DMS 273 (cell line): ENCODE results near the gene AJAP1.
"Not testable (repeated sequence)": the region's sequence is repeated elsewhere in the genome, so short reads cannot be mapped to it uniquely, and the experiment has no call there.

Experiments used
- DNase-seq: peaks from one replicate; lab custom pipeline; 2025; ENCODE audit not compliant: unreplicated experiment; lab: John Stamatoyannopoulos, UW

Gene AJAP1

DNA sequence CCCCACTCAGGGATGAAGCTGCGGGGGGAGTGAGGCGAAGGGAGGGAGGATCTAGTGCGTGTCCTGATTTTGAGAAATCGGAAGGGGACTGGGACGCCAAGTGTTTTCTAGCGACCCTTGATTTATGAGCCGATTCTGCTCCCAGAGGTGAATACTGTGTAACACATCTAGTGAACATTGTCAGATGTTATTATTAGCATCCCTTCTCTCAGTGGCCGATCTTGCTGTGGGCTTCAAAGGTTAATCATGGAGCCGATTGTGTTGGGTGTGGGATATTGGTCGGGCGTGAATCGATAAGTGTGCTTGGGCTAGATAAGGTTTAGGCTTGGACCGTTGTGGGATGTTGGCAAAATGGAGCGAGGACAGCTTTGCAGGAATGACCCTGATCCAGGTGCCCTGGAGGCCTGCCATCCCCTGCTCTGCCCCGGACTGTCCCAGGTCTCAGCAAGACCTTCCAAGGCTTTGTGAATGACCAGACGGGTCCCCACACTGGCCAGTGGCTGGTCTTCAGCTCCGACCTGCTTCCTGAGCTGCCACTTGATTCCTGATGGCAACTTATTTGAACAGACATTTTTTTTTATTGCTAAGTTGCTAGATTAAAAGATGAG, 2.2 kb downstream of the AJAP1 start:
- DNase-seq: no peak

DNA sequence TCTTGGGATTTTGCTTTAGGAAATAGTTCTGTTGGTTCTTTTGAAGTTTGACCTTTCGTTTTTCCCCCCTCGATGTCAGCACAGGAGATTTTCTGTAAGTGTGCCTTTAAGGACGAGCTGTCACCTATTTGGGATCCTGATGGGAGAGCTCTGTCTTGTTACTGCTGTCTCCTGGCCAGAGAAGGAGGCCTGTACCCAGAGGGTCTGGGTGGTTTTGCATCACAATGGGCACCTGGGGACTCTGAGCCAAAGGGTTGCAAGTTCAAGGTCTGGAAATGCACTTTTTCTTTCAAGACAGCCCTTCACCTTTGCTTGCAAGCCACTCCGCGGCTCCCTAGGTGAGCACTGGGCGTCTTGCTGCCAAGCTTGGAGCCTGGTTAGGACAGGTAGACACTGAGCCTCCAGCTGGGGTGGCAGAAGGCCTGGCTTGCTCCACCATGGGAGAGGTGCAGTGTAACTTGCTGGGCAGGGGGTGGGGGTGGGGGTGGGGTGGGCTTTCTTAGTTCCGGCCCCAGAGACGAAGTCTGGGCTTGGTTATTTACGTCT, 2.9 kb downstream of the AJAP1 start:
- DNase-seq: no peak

- DNase-seq: no peak
Measured at GRCh38 chr1:4657960-4658541, 3.6 kb downstream of the AJAP1 start.

DNA sequence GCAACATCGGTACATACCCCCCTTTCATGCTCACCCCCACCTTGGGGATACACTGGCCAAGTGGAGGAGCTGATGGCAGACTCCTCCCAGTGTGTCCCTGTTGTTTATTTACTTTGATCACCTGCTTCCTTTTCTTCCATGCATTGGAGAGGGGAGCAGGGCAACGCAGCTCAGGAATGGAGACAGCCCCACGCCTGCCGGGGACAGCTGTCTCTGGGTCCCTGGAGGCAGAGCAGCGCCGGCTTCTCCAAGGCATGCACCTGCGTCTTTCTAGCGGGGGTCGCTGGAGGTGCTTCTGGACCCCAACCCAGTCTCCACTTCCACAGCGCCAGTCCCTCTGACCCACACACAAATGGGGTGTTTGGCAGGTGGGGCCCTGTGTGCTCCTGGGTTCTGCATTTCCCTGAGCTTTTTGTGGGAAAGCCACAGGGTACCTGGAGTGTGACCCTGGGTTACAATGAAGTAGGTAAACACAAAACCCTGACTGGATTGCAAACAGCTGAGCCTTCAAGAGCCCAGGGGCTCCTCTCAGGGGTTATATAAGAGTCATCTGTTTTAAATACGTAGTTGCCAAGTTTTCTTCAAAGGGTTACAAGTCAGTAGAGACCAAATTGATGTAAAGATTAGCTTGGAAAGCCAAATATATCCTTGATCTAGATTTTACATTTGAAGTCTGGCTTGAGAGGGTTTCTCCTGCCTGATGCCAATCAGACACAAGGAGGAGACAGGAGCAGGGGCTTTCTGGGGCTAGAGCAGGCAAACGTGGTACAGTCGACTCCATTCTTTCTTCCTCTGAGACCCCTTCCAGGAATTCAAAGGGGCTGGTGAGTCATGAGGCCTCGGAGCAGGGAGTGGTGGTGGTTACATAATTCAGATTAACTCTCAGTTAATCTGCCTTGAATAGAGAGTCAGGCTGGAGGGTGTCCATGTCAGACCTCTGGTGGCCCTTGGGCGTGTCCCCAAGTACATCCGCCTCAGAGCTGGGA, 4.5 kb downstream of the AJAP1 start:
- DNase-seq: no peak

DNA sequence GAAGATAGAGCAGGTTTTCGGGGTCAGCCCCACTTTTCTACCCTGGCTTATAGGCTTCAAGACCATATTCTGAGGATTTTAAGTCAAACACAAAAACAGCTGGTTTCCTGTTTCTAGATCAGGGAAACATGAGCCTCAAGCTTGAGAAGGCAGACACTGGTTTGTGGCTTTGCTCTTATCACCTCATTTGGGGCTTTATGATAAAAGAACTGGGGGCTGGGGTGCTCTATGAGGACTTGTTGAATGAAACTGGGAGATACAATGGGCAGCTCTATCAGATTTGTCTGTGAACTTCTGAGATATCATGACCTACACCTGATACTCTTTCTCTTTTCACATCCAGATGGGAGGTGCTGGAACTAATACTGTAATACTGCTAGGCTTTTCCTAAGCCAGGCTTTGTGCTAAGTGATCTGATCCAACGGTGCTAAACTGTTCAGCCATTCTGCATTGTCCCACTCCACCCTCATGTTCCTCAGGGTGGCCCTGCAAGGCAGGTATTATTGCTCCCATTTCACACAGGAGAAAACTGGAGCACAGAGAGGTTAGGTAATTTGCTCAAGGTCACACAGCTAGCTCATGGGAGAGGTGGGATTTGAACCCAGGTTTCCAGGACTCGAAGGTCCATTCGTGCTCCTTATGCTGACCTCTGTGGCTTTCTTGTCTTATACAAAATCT, 6.6 kb downstream of the AJAP1 start:
- no peak for DNase-seq

- DNase-seq: no peak
Measured at GRCh38 chr1:4661595-4661917, 7.1 kb downstream of the AJAP1 start.

- DNase-seq: no peak
Measured at GRCh38 chr1:4662168-4662567, 7.8 kb downstream of the AJAP1 start.

DNA sequence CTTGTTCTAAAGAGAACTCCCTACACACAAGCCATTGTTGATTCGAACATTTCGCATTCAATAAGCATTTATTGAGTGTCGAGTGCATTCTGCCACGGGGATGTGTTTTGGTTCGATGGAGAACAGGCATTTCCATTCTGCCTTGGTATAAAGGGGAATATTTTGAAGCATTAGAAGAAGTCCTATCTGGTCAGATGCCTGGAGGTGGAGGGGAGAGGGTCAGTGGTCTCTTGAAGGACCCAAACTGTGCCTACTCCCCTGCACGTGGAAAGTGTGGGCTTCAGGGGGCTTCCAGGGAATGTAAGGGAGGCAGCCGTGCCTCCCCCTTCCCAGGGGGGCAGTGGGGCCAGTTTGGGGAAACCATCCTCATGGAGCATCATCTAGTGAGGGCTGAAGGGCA, 8.3 kb downstream of the AJAP1 start:
- DNase-seq: no peak

DNA sequence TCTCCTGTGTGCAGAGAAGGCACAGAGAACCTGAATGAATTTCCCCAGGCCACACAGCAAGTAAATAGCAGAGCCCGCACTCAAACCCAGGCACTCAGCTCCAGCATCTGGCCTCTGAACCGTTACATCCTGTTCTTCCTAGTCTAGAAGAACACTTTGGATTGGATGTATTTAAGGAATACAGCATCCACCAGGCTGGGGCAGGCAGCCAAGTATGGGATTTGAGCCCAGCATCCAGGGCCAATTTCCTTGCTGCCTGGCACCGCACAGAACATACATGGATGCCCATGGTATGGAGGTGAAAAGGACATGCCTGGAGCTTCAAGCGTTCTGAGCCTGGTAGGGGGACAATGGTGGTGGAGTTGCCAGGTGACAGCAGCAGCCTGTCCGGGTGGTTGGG, 9.7 kb downstream of the AJAP1 start:
- DNase-seq: no peak

- no peak for DNase-seq
Measured at GRCh38 chr1:4664606-4665005, 10.2 kb downstream of the AJAP1 start.

- no peak for DNase-seq
Measured at GRCh38 chr1:4665456-4665855, 11.0 kb downstream of the AJAP1 start.

DNA sequence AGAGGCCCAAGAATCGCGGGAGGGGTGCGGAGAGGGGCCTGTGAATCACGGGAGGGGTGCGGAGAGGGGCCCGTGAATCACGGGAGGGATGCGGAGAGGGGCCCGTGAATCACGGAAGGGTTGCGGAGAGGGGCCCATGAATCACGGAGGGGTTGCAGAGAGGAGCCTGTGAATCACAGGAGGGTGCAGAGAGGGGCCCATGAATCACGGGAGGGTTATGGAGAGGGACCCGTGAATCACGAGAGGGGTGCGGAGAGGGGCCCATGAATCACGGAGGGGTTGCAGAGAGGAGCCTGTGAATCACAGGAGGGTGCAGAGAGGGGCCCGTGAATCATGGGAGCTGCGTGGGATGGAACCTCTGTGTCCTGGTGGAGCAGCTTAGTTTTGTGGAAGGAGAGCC, 12.3 kb downstream of the AJAP1 start:
- not testable (repeated sequence) for DNase-seq

GRCh38 chr1:4668743-4669700, 14.6 kb downstream of the AJAP1 start:
- DNase-seq: no peak

- no peak for DNase-seq
Measured at GRCh38 chr1:4670265-4670664, 15.9 kb downstream of the AJAP1 start.

GRCh38 chr1:4671828-4672227, 17.4 kb downstream of the AJAP1 start:
- no peak for DNase-seq

DNA sequence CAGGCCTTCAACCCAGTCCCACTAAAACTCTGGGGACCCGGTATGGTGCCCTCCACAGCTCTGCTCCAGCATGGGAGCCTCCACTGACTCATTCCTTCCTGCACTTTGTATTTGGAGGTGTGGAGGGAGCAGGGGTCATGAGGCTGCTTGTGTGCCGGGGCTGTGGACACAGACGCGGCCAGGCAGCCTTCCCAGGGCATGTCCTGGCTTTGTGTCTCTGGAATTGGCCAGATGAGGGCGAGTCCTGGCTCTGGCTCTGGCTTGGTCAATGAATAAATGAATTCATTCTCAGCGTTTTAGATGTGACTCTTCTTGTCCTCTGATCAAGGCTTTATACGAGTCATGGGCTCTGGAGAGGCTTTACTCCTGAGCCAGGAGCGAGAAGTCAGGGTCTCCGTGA, 19.1 kb downstream of the AJAP1 start:
- no peak for DNase-seq

DNA sequence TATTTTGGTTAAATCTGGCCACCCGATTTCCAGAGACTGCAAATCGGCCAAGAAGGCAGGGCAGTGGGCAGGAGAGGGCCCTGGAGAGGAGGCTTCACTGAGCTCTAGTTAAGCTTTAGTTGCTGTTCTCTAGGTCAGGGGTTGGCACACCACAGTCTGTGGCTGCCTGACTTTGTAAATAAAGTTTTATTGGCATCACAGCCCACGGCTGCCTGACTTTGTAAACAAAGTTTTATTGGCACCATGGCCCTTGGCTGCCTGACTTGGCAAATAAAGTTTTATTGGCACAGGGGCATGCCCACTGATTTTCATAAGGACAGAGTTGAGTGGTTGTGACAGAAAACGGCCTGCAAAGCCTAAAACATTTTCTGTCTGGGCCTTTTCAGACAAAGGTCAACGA, 19.7 kb downstream of the AJAP1 start:
- DNase-seq: no peak

DNA sequence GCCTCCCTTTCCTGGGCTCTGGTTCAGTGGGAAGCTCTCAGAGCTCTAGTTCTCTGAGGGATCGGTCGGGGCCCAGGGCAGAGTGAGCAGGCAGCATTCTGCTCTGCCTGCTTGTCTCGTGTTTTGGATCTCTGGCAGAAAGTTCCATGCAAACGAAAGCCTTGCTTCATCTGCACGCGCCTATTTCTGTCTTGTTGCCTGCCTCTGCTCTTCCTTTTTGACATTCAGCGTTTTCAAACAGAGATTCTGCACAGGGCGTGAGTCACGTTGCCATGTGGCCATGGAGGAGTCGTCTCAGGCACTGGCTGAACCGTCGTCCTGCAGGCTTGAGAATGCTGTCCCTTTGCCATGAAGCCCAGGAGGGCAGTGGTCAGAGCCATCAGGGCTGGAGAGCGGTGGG, 20.3 kb downstream of the AJAP1 start:
- DNase-seq: no peak

GRCh38 chr1:4675454-4676186, 21.2 kb downstream of the AJAP1 start:
- no peak for DNase-seq

- DNase-seq: no peak
Measured at GRCh38 chr1:4676253-4676652, 21.8 kb downstream of the AJAP1 start.
